Neutrophil (primary cell): ENCODE results near the gene SULT4A1.
"Not testable (repeated sequence)": the region's sequence is repeated elsewhere in the genome, so short reads cannot be mapped to it uniquely, and the experiment has no call there.

Experiments used
- H3K27ac ChIP-seq: fragments of 200-600 bp; sonication (generic); 2 replicates; pipeline ENCODE4 v1.5.1; 2016; ENCODE audit warnings: mild to moderate bottlenecking, moderate library complexity
- H3K27me3 ChIP-seq: fragments of 200-600 bp; sonication (generic); 2 replicates; pipeline ENCODE4 v1.6.0; 2016; ENCODE audit warnings: mild to moderate bottlenecking
- H3K36me3 ChIP-seq: fragments of 200-600 bp; sonication (generic); 2 replicates; pipeline ENCODE4 v1.5.1; 2017
- H3K4me1 ChIP-seq, 2 experiments: fragments of 200-600 bp in 1 of 2; sonication (generic) in 1 of 2; 1 replicate in 1 of 2; 2 replicates in 1 of 2; pipeline versions ENCODE4 v1.5.1 to v1.6.1; 2013 to 2016; ENCODE audit warnings: low read depth in 1 of 2, low read length in 1 of 2, mild to moderate bottlenecking in 1 of 2, moderate library complexity in 1 of 2; ENCODE audit not compliant: control insufficient read depth in 1 of 2, insufficient read depth in 1 of 2
- H3K4me3 ChIP-seq, 2 experiments: fragments of 200-600 bp in 1 of 2; sonication (generic) in 1 of 2; 1 replicate in 1 of 2; 2 replicates in 1 of 2; pipeline ENCODE4 v1.5.1; 2013 to 2016; ENCODE audit warnings: low read depth in 1 of 2, low read length in 1 of 2, mild to moderate bottlenecking in 1 of 2, moderate library complexity in 1 of 2
- H3K9me3 ChIP-seq: fragments of 200-600 bp; sonication (generic); 2 replicates; pipeline ENCODE4 v1.5.1; 2016
- TF ChIP-seq, protein P1 (sequence below): fragments of 200-600 bp; sonication (generic); IDR thresholded peaks from 2 replicates; pipeline ENCODE4 v1.5.1; 2016; ENCODE audit warnings: antibody characterized with exemption

The SULT4A1 gene, protein sequence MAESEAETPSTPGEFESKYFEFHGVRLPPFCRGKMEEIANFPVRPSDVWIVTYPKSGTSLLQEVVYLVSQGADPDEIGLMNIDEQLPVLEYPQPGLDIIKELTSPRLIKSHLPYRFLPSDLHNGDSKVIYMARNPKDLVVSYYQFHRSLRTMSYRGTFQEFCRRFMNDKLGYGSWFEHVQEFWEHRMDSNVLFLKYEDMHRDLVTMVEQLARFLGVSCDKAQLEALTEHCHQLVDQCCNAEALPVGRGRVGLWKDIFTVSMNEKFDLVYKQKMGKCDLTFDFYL

DNA sequence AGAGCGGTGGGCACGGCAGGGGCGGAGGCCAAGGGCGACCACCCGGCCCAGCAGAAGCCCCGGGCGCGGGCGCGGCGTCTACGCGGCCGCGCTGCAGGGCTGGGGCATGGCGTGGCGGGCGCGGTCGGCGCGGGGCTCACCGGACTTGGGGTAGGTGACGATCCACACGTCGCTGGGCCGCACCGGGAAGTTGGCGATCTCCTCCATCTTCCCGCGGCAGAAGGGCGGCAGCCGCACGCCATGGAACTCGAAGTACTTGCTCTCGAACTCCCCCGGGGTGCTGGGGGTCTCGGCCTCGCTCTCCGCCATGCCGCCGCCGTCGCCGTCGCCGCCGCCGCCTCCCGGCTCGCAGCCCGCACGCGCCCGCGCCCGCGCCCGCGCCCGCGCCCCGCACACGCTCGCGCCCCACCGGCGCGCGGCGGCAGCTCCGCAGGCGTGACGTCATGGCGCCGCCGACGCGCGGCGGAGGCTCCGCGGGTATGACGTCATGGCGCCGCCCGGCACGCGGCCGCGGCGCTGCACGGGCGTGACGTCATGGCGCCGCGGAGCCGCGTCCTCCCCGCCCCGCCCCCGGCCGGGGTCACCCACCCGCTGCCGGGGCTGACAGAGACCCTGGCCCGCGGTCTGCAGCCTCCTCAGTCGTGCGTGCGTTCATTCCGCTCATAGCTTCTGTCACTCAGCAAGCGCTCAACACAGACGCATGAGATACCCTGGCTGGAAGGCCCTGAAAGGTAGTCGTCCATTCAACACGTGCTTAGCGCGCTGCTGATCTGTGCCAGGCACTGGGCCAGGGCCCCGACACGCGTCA is at the start of gene SULT4A1:
SULT4A1 (minus strand) TSS at position 440 of the 808 bp plus-strand sequence; CDS start at position 309, 131 bp downstream.
- Histone ChIP-seq H3K36me3 (no peaks in the 10 kb centered on the region), H3K27me3 (peaks cover 78% of the 10 kb centered on the region), H3K4me1 (peaks cover 0 to 2% of the 10 kb centered on the region in 2 experiments), H3K27ac (no peak within 1 kb of the TSS), H3K4me3 (no peak within 1 kb of the TSS), H3K9me3 (no peaks in the 10 kb centered on the region)
- TF ChIP-seq, protein P1, sequence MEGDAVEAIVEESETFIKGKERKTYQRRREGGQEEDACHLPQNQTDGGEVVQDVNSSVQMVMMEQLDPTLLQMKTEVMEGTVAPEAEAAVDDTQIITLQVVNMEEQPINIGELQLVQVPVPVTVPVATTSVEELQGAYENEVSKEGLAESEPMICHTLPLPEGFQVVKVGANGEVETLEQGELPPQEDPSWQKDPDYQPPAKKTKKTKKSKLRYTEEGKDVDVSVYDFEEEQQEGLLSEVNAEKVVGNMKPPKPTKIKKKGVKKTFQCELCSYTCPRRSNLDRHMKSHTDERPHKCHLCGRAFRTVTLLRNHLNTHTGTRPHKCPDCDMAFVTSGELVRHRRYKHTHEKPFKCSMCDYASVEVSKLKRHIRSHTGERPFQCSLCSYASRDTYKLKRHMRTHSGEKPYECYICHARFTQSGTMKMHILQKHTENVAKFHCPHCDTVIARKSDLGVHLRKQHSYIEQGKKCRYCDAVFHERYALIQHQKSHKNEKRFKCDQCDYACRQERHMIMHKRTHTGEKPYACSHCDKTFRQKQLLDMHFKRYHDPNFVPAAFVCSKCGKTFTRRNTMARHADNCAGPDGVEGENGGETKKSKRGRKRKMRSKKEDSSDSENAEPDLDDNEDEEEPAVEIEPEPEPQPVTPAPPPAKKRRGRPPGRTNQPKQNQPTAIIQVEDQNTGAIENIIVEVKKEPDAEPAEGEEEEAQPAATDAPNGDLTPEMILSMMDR, result no peak

DNA sequence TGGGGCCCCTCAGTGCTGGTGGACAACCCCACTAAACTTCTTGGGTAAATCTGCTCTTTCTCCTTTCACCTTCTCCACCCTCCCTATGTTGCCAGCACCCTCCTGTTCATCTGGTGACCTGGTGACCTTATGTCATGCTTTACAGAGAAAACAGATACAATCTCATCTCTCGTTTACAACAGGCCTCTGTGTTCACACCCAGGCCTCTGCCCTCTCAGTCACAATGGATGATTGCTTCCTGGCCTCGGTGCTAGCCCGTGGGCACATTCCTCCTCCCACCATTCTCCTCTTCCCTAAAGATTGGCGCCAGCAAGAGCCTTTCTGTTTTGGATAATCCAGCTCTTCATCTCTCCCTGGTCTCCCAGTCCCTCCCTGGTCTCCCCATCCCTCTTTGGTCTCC is 49.0 kb upstream of the SULT4A1 start:
- TF ChIP-seq, protein P1, result no peak
- no peak overlapping the region for H3K4me3 ChIP-seq
- H3K4me1 ChIP-seq, result no peaks in the 10 kb centered on the region

DNA sequence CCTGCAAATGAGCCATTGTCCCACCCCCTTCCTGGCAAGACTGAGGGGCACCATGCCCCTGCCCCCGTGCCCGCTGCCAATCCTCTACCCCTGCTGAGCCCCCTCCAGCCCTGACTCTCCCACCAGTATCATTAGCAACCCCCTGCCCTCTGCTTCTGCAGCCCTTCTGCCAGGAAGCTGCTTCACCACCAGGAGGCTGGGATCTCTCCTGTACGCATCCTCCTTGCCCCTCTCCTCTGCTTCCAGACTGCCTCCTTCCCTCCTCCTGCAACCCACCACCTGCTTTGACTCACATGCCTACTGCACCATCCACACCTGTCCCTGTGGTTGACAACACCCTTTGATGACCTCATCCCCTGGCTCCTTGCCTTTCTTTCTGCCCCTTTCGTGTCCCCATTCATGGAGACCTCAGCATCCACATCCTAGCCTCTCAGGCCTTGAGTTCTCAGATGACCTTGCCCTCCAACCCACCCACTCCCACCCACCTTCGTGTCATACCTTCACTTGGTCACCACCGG is 47.9 kb upstream of the SULT4A1 start:
- no peak overlapping the region for H3K27ac ChIP-seq
- TF ChIP-seq, protein P1, result no peak
- H3K36me3 ChIP-seq, result no peaks in the 10 kb centered on the region
- H3K4me1 ChIP-seq, result no peaks in the 10 kb centered on the region
- H3K27me3 ChIP-seq, result peaks cover 23% of the 10 kb centered on the region
- no peaks in the 10 kb centered on the region for H3K9me3 ChIP-seq
- H3K4me3 ChIP-seq, result no peak overlapping the region

More for the DNA sequence above, 49.0 kb upstream of the SULT4A1 start:
- Histone ChIP-seq H3K27me3 (peaks cover 23% of the 10 kb centered on the region), H3K36me3 (no peaks in the 10 kb centered on the region), H3K9me3 (no peaks in the 10 kb centered on the region), H3K27ac (no peak overlapping the region)

DNA sequence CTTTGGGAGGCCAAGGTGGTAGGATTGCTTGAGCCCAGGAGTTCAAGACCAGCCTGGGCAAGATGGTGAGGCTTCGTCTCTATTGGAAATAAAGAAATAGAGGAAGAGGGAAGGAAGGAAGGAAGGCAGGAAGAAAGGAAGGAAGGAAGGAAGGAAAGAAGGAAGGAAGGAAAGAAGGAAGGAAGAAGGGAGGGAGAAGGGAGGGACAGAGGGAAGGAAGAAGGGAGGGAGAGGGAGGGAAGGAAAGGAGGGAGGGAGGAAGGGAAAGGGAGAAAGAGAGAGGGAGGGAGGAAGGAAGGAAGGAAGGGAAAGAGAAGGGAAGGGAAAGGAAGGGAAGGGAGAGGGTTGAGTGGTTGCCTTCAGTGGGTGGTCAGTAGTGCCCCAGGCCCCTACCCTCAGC is 47.4 kb upstream of the SULT4A1 start:
- H3K4me1 ChIP-seq, result no peaks in the 10 kb centered on the region
- H3K9me3 ChIP-seq, result no peaks in the 10 kb centered on the region
- TF ChIP-seq, protein P1, result no peak
- no peak overlapping the region for H3K27ac ChIP-seq
- H3K27me3 ChIP-seq, result peaks cover 19% of the 10 kb centered on the region
- H3K4me3 ChIP-seq, result no peak overlapping the region
- no peaks in the 10 kb centered on the region for H3K36me3 ChIP-seq

DNA sequence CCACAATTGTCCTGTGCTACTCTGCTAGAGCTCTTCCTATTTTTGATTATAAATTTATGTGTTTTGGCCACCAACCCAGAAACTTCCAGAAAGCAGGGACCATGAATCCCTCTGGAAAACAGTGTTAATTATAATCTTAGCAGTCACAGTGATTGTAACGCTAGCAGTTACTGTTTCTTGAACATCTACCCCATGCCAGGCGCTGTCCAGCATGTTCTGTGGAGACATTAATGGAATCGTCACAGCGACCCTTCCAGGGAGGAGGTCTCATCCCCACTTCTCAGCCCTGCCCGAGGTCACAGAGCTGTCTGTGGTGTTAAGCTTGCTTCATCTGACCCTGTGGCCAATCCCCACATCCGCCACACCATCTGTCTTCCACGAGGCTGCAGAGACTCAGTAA is 43.4 kb upstream of the SULT4A1 start:
- Histone ChIP-seq H3K27ac (no peak overlapping the region), H3K4me3 (no peak overlapping the region), H3K9me3 (no peaks in the 10 kb centered on the region), H3K27me3 (peaks cover 10% of the 10 kb centered on the region), H3K4me1 (no peaks in the 10 kb centered on the region), H3K36me3 (no peaks in the 10 kb centered on the region)
- TF ChIP-seq, protein P1, result no peak

DNA sequence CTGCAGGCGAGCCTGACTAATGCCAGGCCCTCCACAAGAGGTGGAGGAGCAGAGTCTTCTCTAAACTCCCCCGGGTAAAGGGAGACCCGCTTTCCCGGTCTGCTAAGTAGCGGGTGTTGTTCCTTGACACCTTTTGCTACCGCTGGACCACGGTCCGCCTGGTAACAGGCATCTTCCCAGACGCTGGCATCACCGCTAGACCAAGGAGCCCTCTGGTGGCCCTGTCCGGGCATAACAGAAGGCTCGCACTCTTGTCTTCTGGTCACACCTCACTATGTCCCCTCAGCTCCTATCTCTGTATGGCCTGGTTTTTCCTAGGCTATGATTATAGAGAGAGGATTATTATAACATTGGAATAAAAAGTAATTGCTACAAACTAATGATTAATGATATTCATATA is 42.1 kb upstream of the SULT4A1 start:
- not testable (repeated sequence) for H3K27me3 ChIP-seq, H3K4me1 ChIP-seq

DNA sequence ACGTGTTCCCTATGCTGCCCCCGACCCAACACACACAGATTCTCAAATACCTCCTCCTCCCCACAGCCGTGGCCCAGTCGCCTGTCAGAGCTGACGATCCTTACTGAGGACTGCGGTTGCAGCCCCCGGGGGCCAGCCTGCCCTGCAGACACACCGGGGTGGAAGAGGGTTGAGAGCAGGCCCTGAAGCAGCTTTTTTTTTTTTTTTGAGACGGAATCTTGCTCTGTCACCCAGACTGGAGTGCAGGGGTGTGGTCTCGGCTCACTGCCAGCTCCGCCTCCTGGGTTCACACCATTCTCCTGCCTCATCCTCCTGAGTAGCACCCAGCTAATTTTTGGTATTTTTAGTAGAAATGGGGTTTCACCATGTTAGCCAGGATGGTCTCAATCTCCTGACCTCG is 40.7 kb upstream of the SULT4A1 start:
- not testable (repeated sequence) for H3K36me3 ChIP-seq, H3K27ac ChIP-seq, H3K4me3 ChIP-seq, H3K9me3 ChIP-seq, H3K4me1 ChIP-seq
- peaks cover 17% of the 10 kb centered on the region for H3K27me3 ChIP-seq

More for the DNA sequence above, 42.1 kb upstream of the SULT4A1 start:
- not testable (repeated sequence) for H3K4me3 ChIP-seq, H3K27ac ChIP-seq, H3K36me3 ChIP-seq, H3K9me3 ChIP-seq
